Chondrocyte (in vitro differentiated cells): ENCODE data around the gene EXOC3L4. TPM values are rescaled to one million over a fixed set of nuclear protein-coding genes. Genes with fewer than 3 reads are reported as not detected.

Experiments used
- DNase-seq: peaks from one replicate; pipeline ENCODE4 v3.0.0; 2021; ENCODE audit warnings: mixed read lengths, low spot score
- H3K27ac Mint-ChIP-seq: one replicate; pipeline ENCODE4 v1.8.0; 2021; ENCODE audit warnings: mild to moderate bottlenecking, moderate library complexity, mixed read lengths; ENCODE audit not compliant: unreplicated experiment
- H3K27me3 Mint-ChIP-seq: 2 replicates; pipeline ENCODE4 v1.8.0; 2021; ENCODE audit warnings: low read depth, mixed read lengths
- H3K36me3 Mint-ChIP-seq: 2 replicates; pipeline ENCODE4 v1.8.0; 2021; ENCODE audit warnings: low read depth, mixed read lengths
- H3K4me1 Mint-ChIP-seq: 2 replicates; pipeline ENCODE4 v1.8.0; 2021; ENCODE audit warnings: low read depth, mild to moderate bottlenecking, mixed read lengths
- H3K4me3 Mint-ChIP-seq: one replicate; pipeline ENCODE4 v1.8.0; 2021; ENCODE audit warnings: mild to moderate bottlenecking, moderate library complexity, mixed read lengths; ENCODE audit not compliant: unreplicated experiment
- H3K9me3 Mint-ChIP-seq: 2 replicates; pipeline ENCODE4 v1.8.0; 2021; ENCODE audit warnings: low read depth, mixed read lengths
- CTCF ChIP-seq: fragments of 200-600 bp; sonication (generic); IDR thresholded peaks from 2 replicates; pipeline ENCODE4 v1.5.0; 2021; ENCODE audit warnings: antibody characterized with exemption, mild to moderate bottlenecking, moderate library complexity
- total RNA-seq: library from RNA; stranded (reverse); gene quantifications from 3 replicates; pipeline ENCODE4 v1.2.1, GENCODE V29; 2021

EXOC3L4 gene
- total RNA-seq, 1 donor from 2014 or later, result not detected

- Mint-ChIP-seq H3K9me3 (no peaks in the 10 kb centered on the region), H3K4me3 (no peak overlapping the region), H3K4me1 (peaks cover 8% of the 10 kb centered on the region), H3K27ac (no peak overlapping the region), H3K27me3 (peaks cover 14% of the 10 kb centered on the region), H3K36me3 (no peaks in the 10 kb centered on the region)
- no peak for TF ChIP-seq CTCF
- DNase-seq, result no peak
Measured at GRCh38 chr14:103139132-103140025, 44.9 kb downstream of the EXOC3L4 start.

DNA sequence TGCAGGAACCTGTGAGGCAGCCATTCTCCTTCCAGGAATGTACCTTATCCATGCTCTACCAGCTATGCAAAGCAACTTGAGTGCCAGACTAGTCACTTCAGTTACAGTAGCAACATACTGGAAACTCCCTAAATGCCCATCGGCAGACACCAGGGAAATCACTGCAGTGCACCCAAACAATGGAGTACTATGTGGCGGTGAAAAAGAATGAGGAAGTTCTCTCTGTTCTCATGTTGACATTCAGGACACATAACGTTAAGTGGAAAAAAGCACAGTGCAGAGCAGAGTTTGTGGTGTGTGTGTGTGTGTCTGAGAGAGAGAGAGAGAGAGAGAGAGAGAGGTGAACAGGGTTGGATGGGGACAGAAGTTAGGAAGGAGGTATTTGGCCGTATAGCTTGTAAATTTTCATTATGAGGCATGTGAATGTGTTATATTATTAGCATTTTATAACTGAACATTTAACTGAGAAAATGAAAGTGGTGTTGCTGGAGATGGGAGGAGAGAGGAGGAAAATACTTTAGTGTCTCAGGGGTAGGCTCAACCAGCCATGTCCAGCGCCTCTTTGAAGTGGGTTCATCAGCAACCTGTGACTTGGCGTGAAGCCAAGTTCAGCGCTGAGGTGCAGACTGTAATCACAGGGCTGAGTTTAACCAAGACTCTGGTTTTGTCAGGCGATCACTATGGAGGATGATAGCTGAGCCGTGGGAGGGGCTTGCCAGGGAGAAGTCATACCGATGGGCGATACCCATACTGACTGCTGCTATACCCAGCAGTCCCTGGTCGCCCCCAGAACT lies 46.0 kb downstream of the EXOC3L4 start:
- no peak for TF ChIP-seq CTCF
- no peaks in the 10 kb centered on the region for H3K36me3 Mint-ChIP-seq
- H3K4me3 Mint-ChIP-seq, result no peak overlapping the region
- no peak for DNase-seq
- peaks cover 8% of the 10 kb centered on the region for H3K4me1 Mint-ChIP-seq
- H3K27ac Mint-ChIP-seq, result no peak overlapping the region
- H3K9me3 Mint-ChIP-seq, result no peaks in the 10 kb centered on the region
- peaks cover 14% of the 10 kb centered on the region for H3K27me3 Mint-ChIP-seq

- Mint-ChIP-seq H3K4me3 (no peak overlapping the region), H3K27ac (no peak overlapping the region), H3K4me1 (peaks cover 8% of the 10 kb centered on the region), H3K36me3 (no peaks in the 10 kb centered on the region), H3K27me3 (peaks cover 14% of the 10 kb centered on the region), H3K9me3 (no peaks in the 10 kb centered on the region)
- TF ChIP-seq CTCF, result peak; percentile 76
- DNase-seq, result no peak
Measured at GRCh38 chr14:103141117-103141796, 46.7 kb downstream of the EXOC3L4 start.

GRCh38 chr14:103142026-103142425 lies 47.5 kb downstream of the EXOC3L4 start:
- DNase-seq, result no peak
- no peaks in the 10 kb centered on the region for H3K36me3 Mint-ChIP-seq
- no peaks in the 10 kb centered on the region for H3K9me3 Mint-ChIP-seq
- no peak overlapping the region for H3K27ac Mint-ChIP-seq
- no peak for TF ChIP-seq CTCF
- peaks cover 1% of the 10 kb centered on the region for H3K4me1 Mint-ChIP-seq
- H3K4me3 Mint-ChIP-seq, result no peak overlapping the region
- H3K27me3 Mint-ChIP-seq, result peaks cover 14% of the 10 kb centered on the region
